ENCODE results near the gene ADCY2. TPM values are rescaled to one million over a fixed set of nuclear protein-coding genes. Genes with fewer than 3 reads are reported as not detected.

The ADCY2 gene
- total RNA-seq, 1 experiment from 2014 or later = 0.34 TPM

DNA sequence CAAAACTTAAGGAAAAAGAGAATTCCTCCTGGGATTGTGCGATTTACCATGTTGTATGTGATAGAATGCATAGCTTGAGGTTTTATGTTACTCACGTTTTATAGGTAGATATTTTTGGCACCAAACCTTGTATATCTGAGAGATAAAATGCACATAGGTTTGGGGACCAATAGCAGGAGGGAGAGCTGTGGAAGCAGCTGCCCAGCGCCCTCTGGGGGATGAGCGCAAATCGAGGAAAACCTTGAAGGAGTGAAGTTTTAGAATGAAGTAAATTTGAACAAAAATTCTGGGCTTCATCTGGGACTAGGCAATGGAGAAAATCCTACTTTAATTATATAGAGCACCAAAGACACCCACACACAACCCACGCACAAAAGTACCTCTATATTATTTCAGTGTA, 197.0 kb downstream of the ADCY2 start:
- Histone ChIP-seq H3K4me3 (ENCODE audit: low read depth, low read length, poor library complexity, severe bottlenecking) (no peak overlapping the region), H3K9me3 (ENCODE audit: low read depth, low read length, poor library complexity, severe bottlenecking) (no peaks in the 10 kb centered on the region), H3K4me1 (ENCODE audit: insufficient read depth, low read length, poor library complexity, severe bottlenecking) (no peaks in the 10 kb centered on the region), H3K27ac (ENCODE audit: low read depth, low read length, poor library complexity, severe bottlenecking) (no peak overlapping the region), H3K36me3 (ENCODE audit: insufficient read depth, low read length, poor library complexity, severe bottlenecking) (no peaks in the 10 kb centered on the region), H3K27me3 (replicated peaks; ENCODE audit: insufficient read depth, low read depth, low read length, poor library complexity) (no peaks in the 10 kb centered on the region)
- ChIA-PET CTCF (no interaction called here), POLR2A (ENCODE audit: low non-redundant PET) (no interaction called here)
- peak; percentile 23 for DNase-seq (ENCODE audit: low spot score)
- BruUV-seq (replicated peaks) = no TSS peak
- TF ChIP-seq, protein P1, sequence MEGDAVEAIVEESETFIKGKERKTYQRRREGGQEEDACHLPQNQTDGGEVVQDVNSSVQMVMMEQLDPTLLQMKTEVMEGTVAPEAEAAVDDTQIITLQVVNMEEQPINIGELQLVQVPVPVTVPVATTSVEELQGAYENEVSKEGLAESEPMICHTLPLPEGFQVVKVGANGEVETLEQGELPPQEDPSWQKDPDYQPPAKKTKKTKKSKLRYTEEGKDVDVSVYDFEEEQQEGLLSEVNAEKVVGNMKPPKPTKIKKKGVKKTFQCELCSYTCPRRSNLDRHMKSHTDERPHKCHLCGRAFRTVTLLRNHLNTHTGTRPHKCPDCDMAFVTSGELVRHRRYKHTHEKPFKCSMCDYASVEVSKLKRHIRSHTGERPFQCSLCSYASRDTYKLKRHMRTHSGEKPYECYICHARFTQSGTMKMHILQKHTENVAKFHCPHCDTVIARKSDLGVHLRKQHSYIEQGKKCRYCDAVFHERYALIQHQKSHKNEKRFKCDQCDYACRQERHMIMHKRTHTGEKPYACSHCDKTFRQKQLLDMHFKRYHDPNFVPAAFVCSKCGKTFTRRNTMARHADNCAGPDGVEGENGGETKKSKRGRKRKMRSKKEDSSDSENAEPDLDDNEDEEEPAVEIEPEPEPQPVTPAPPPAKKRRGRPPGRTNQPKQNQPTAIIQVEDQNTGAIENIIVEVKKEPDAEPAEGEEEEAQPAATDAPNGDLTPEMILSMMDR (conservative IDR thresholded peaks at IDR 0.05; ENCODE audit: low read depth, low read length) = peak; percentile 63
- no peak for TF ChIP-seq EZH2 (IDR thresholded peaks at IDR 0.05; ENCODE audit: borderline replicate concordance, low read depth, low read length, poor library complexity, severe bottlenecking)
- intact Hi-C loops (cut with micrococcal nuclease; ENCODE audit: unreplicated experiment) = loop anchor here (2.0 kb wide), 1 partner anchor 196 kb away; the partner anchor contains the start of gene ADCY2

DNA sequence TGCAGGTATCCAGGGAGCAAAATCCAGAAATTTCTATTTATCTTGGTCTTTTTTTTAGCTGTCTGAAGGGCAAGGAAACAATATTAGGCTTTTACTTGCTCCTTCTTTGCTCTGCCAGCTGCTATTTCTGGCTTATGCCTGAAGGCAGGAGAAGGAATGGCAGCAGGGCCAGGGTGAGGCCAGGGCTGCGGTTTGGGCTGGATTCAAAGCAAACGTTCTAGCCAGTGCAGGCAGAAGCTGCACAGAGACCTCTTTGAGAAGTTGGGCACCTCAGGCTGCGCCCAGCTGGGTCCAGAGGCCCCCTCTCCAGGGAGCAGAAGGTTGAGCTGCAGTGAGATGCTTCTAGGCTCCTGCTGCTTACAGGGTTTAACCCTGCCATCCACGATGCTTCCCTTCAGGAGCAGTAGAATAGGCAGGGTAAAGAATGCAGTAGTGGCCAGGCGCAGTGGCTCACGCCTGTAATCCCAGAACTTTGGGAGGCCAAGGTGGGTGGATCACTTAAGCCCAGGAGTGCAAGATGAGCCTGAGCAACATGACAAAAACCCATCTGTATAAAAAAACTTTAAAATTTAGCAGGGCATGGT, 201.2 kb downstream of the ADCY2 start:
- POLR2A ChIA-PET (ENCODE audit: low non-redundant PET) = no interaction called here
- TF ChIP-seq, protein P1 (conservative IDR thresholded peaks at IDR 0.05; ENCODE audit: low read depth, low read length) = no peak
- TF ChIP-seq EZH2 (IDR thresholded peaks at IDR 0.05; ENCODE audit: borderline replicate concordance, low read depth, low read length, poor library complexity, severe bottlenecking) = no peak
- no TSS peak for BruUV-seq (replicated peaks)
- no peak overlapping the region for H3K27ac ChIP-seq (ENCODE audit: low read depth, low read length, poor library complexity, severe bottlenecking)
- no peaks in the 10 kb centered on the region for H3K9me3 ChIP-seq (ENCODE audit: low read depth, low read length, poor library complexity, severe bottlenecking)
- CTCF ChIA-PET = no interaction called here
- no peak overlapping the region for H3K4me3 ChIP-seq (ENCODE audit: low read depth, low read length, poor library complexity, severe bottlenecking)
- H3K4me1 ChIP-seq (ENCODE audit: insufficient read depth, low read length, poor library complexity, severe bottlenecking) = no peaks in the 10 kb centered on the region
- DNase-seq (ENCODE audit: low spot score) = no peak
- H3K27me3 ChIP-seq (replicated peaks; ENCODE audit: insufficient read depth, low read depth, low read length, poor library complexity) = no peaks in the 10 kb centered on the region
- H3K36me3 ChIP-seq (ENCODE audit: insufficient read depth, low read length, poor library complexity, severe bottlenecking) = no peaks in the 10 kb centered on the region
- intact Hi-C loops (cut with micrococcal nuclease; ENCODE audit: unreplicated experiment) = no loop called here

DNA sequence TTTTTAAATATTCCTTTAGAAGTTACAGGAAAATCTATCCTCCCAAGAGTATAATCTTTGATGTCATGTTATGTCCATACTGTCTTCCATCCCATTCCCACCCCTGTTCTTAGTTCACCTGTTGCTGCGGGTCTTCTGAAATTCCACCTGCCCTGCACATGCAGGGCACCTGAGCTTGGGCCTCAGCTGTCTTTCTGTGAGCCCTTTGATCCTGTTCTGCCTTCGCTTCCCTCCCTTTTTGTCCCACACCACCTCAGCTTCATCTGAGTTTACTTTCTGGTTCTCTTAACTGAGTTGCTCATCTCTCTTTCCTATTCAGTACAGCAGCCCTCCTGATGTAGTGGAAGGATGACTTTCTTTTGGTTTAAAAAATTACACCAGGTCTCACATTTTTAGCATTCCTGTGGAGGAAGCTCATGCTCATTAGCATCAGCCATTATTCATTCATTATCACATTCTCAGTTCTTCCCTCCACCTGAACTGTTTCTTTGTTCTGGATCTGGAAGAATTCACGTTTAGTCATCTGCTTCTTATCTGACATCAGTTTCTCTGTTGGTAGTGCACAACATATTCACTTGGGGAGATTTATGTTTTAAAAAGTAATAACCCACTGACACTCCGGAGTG, 211.0 kb downstream of the ADCY2 start:
- no peak overlapping the region for H3K27ac ChIP-seq (ENCODE audit: low read depth, low read length, poor library complexity, severe bottlenecking)
- ChIA-PET CTCF (no interaction called here), POLR2A (ENCODE audit: low non-redundant PET) (no interaction called here)
- intact Hi-C loops (cut with micrococcal nuclease; ENCODE audit: unreplicated experiment) = no loop called here
- no peaks in the 10 kb centered on the region for H3K9me3 ChIP-seq (ENCODE audit: low read depth, low read length, poor library complexity, severe bottlenecking)
- H3K4me3 ChIP-seq (ENCODE audit: low read depth, low read length, poor library complexity, severe bottlenecking) = no peak overlapping the region
- H3K27me3 ChIP-seq (replicated peaks; ENCODE audit: insufficient read depth, low read depth, low read length, poor library complexity) = no peaks in the 10 kb centered on the region
- H3K36me3 ChIP-seq (ENCODE audit: insufficient read depth, low read length, poor library complexity, severe bottlenecking) = no peaks in the 10 kb centered on the region
- no TSS peak for BruUV-seq (replicated peaks)
- TF ChIP-seq, protein P1 (conservative IDR thresholded peaks at IDR 0.05; ENCODE audit: low read depth, low read length) = no peak
- no peak for TF ChIP-seq EZH2 (IDR thresholded peaks at IDR 0.05; ENCODE audit: borderline replicate concordance, low read depth, low read length, poor library complexity, severe bottlenecking)
- no peak for DNase-seq (ENCODE audit: low spot score)
- no peaks in the 10 kb centered on the region for H3K4me1 ChIP-seq (ENCODE audit: insufficient read depth, low read length, poor library complexity, severe bottlenecking)
